OCI-LY1 (cell line): ENCODE measurements around the gene PNPLA3.

Experiments used
- EZH2 ChIP-seq: fragments of 200-600 bp; sonication (generic), shearing (Covaris generic); IDR thresholded peaks from 2 replicates; pipeline ENCODE4 v1.8.0; 2017; ENCODE audit warnings: borderline replicate concordance, mixed run types, mild to moderate bottlenecking, antibody characterized with exemption, low read length, moderate library complexity, mixed read lengths
- TF ChIP-seq, protein P1 (sequence below): fragments of 200-600 bp; sonication (generic), shearing (Covaris generic); IDR thresholded peaks from 2 replicates; pipeline ENCODE4 v1.5.1; 2017; ENCODE audit warnings: mild to moderate bottlenecking, antibody characterized with exemption, low read length, moderate library complexity, mixed read lengths

DNA sequence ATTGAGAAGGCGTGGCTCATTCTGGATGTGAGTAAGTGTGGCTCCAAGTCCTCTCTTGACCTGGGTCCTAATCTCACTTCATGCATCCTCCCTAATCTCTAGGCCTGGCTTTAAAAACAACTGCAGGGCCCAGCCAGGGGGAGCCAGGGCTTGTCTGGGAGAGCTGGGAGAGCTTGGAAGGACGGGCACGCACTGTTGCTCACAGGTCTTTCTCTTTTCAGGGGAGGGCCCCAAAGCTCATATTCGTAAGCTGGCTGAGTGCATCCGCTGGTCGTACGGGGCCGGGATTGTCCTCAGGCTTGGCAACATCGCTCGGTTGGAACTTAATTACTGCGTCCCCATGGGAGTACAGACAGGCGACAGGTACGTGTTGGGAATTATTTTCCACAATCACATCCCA, 66.4 kb downstream of the PNPLA3 start:
- TF ChIP-seq, protein P1, sequence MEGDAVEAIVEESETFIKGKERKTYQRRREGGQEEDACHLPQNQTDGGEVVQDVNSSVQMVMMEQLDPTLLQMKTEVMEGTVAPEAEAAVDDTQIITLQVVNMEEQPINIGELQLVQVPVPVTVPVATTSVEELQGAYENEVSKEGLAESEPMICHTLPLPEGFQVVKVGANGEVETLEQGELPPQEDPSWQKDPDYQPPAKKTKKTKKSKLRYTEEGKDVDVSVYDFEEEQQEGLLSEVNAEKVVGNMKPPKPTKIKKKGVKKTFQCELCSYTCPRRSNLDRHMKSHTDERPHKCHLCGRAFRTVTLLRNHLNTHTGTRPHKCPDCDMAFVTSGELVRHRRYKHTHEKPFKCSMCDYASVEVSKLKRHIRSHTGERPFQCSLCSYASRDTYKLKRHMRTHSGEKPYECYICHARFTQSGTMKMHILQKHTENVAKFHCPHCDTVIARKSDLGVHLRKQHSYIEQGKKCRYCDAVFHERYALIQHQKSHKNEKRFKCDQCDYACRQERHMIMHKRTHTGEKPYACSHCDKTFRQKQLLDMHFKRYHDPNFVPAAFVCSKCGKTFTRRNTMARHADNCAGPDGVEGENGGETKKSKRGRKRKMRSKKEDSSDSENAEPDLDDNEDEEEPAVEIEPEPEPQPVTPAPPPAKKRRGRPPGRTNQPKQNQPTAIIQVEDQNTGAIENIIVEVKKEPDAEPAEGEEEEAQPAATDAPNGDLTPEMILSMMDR = no peak
- no peak for TF ChIP-seq EZH2
